Activated effector memory CD4-positive, alpha-beta T cell treated with anti-CD3 and anti-CD28 coated beads, Interleukin-2, amount 50 U/mL, for 16 hours (primary cell): ENCODE measurements around the gene RFC3.
"Not testable (repeated sequence)": the region's sequence is repeated elsewhere in the genome, so short reads cannot be mapped to it uniquely, and the experiment has no call there.

ENCODE experiments used
- DNase-seq: peaks from one replicate; pipeline ENCODE4 v3.0.0-alpha.2; 2020

Gene RFC3, protein sequence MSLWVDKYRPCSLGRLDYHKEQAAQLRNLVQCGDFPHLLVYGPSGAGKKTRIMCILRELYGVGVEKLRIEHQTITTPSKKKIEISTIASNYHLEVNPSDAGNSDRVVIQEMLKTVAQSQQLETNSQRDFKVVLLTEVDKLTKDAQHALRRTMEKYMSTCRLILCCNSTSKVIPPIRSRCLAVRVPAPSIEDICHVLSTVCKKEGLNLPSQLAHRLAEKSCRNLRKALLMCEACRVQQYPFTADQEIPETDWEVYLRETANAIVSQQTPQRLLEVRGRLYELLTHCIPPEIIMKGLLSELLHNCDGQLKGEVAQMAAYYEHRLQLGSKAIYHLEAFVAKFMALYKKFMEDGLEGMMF

DNA sequence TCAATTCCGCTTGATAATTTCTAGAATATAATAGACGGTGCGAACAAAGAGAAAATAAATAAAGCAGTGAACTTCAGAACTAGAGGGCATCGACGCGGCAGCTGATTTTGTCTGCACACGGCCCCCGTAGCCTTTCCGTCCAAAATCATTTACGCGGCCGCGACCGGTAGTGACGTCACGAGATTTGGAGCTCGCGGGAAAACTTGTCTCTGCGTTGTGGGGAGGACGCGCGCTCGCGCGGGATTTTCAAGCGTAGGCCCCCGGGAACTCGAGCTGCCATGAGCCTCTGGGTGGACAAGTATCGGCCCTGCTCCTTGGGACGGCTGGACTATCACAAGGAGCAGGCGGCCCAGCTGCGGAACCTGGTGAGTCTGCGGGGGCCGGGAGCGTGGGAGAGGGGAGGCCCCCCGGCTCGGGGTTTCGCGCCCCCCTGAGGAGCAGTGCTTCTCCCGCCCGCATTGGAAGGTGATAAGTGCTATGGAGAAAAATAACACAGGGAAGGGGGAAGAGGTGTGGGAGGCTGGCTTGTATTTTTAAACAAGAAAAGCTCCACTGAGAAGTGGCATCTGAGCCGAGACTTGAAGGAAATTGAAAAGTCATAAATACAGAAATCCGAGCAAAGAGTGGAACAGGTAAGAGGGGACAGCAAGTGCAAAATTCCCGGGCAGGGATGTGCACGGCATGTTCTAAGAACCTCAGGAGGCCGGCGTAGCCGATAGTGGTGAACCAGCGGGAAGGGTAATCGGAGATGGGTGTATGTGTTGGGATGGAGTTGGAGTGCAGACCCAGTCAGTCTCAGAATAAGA is at the start of gene RFC3:
Gene RFC3, plus strand, starts transcription at position 249 of the 806 bp plus-strand sequence. Its CDS starts 30 bp downstream, at position 279.
- peak; percentile 97 for DNase-seq

DNA sequence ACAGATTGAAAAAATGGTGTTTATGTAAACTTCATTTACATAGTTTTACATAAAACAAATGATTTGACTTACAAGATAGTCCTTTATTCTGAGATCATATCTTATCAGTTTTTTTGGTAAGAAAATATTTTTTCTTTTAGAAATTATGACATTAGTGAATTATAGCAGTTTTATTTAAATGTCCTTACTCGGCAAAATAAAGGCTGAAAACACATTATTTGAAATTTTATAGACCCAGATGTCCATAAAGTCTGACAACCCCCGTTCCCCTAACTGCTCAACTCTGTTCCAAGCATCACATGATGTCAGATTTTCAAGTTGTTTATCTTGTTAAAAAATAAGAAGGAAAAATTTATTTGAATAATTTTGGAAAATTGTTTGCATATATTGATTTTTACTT is 46.7 kb upstream of the RFC3 start:
- DNase-seq = no peak

DNA sequence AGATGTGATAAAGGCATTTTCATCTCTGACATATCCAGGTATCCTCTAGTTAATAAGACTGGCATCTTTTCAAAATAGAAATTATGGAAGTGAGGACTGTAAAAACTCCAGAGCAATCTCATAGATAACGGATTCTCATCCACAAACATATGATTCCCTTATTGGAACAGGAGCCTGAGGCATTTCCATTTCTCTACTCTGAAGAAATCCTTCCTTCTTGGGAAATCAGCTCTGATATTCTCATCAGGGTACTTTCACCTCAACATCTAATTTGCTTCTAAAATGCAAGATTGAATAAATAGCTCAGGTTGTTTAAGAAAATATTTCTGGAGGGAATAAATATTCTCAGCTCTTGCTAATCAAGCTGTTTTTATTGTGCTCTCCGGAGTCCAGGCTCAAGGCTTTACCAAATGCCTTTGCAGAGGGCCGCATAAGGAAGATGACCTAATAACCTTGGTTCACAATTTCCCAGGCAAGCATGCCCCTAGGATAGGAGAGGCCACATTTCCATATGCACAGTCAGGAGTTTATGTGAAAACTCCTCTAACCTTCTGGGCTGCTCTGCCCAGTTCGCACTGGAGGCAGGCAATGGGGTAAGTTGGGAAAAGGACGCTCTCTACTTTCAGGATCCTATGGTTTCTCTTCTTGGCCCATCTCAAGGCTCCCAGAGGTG is 44.0 kb upstream of the RFC3 start:
- DNase-seq = no peak

DNA sequence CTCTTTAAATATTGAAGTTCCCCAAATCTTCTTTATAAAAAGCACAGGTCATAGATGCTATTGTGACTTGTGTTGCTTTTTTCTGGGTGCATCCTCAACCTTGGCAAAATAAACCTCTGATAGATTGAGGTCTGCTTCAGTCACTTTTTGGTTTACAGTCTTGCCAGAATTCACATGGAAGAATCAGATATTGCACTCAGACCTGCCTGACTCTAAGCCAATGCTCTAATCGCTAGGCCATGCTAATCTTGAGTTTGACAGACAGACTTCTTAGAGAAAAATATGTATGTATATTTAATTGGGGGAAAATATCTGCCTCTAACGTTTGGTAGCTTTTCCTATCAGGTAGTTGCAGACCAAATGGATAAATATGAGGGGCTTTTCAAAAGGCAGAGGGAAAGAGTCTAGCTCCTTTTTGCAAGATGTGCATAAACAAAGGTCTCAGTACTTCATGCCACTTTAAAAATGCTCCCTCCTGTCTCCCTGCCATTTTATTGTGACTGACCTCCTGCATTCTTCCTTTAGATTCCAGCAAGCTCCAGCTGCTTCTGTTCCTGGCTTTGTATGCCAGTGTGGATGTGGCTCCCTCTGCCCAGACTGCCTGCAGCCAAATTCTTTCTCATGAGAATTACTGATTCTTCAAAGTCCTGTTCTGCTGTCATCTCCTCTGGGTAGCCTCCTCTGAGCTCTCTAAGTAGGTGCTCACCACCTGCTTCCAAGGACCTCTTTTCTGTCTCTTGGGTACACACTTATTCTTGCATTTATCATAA is 42.4 kb upstream of the RFC3 start:
- no peak for DNase-seq

DNA sequence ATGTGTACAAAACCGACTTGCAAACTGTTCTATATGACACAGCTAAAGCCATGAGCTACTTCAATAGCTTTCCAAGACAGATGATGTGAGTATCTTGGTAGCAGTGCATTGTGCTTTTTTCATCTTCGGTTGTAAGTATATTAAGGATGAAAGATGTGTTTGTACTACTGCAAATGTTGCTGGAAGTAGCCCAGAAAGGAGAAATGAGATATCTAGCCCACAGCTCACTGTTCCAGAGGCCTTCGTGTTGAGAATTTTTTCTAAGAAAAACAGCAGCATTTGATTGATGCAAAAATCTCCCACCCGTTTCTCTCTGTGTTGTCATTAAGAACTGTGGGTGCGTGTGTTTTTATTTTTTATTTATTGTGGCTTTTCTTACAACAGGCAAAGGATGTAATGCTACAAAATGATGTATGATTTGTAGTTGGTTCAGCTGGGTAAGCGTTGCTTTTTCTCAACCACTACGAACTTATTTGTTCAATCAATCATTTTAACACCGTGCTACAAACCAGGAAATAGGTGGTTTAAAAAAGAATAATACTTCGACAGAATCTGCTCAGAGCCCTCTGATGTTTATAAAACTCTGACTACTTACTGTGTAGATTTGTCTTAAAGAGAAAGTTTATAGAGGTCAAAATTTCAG is 41.6 kb upstream of the RFC3 start:
- DNase-seq = no peak

DNA sequence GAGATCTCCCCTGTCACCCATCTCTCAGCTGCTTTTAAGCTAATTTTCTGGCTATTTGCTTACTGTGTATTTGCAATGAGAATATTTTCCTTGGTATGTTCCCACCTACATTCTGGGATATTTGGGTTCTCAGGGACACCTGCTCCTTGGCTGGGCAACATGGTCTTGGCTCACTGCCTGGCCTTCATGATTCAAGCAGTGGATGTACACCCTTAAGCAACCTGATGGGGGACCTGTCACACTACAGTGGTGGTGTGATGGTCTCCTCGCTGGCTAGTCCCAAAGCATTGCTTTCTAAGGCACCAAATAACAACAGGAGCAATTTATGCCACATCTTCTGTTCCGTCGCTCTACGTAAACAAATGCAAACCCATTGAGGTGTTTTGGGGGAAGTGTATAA is 35.3 kb upstream of the RFC3 start:
- no peak for DNase-seq

DNA sequence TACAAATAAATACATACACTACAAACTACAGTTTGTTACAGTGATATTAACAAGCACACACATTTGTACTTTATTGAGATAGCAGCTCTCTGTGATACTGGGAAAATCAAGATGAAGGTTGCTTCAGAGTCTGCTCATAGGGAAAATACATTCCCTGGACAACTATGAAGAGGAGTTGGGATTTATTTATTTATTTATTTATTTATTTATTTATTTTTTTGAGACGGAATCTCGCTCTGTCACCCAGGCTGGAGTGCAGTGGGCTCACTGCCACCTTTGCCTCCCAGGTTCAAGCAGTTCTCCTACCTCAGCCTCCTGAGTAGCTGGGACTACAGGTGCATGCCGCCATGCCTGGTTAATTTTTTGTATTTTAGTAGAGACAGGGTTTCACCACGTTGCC is 34.7 kb upstream of the RFC3 start:
- not testable (repeated sequence) for DNase-seq

DNA sequence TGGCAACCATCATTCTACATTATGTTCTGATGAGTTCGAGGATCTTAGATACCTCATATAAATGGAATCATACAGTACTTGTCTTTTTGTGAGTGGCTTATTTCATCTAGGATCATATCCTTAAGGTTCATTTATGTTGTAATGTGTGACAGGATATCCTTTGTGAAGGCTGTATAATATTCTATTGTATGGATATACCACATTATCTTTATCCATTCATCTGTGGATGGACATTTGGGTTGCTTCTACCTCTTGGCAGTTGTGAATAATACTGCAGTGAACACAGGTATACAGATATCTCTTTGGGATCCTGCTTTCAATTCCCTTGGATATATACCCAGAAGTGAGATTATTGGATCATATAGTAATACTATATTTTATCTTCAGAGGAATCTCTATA is 33.2 kb upstream of the RFC3 start:
- DNase-seq = no peak

DNA sequence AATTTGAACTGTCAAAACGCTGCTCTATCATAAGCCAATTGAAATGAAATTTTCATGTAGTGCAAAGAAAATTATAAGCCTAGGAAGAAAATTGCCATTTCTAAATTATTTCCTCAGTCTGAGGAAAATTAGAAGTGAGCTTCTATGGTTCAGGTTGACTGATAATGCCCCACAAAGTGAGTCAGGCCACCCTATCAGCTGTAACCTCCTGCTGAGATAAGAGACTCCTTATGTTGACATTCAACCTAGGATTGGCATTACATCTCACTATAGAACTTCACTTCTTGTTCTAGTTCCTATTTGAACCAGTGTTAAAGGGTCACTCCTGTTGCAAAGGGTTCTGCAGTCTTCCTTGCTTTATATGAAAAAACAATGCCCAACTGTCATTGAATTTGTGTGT is 32.6 kb upstream of the RFC3 start:
- DNase-seq = no peak

DNA sequence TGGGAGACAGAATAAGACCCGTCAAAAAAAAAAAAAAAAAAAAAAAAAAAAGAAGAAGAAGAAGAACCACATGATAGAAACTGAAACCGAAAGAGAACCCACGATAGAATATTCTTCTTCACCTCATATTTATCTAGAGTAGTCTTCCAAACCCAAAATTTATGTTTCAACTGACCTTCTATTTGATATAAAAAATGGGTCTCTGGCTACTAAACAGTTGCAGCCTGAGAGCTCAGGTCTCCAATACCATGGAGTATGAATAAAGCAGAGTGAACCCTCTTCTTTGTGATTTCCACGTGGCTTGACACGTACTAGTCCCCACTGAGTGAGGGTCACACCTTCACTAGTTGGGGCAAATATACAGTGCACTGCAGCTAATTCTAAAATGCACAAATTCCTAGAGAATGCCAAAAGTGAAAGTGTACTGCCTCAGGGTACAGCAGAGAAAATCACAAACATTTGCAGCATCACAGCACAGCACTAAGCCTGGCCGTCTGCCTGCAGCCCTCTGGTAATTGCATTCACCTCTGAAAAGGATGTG is 30.8 kb upstream of the RFC3 start:
- DNase-seq = no peak

DNA sequence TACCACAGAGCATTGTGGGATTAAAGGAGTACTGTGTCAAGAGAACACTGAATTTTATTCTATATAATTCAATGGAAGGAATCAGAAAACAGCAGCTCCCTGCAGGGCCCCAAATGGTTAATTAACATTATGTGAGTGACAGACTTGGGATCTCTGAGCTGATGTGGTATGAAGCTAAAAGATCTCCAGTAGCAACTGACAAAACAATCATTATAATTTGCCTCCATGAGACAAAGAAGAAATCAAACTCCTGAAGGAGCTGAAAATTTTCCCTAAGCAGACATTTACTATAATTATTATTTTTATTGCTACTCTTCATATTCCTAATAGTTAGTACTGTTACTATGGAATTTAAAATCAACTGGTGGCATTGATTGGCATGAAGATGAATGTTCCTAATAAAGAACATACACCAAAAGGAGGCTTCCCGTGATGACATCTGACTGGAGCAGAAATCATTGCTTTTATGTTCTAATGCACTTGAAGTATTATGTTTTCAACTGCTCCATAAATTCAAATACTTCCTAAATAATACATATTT is 28.8 kb upstream of the RFC3 start:
- no peak for DNase-seq

DNA sequence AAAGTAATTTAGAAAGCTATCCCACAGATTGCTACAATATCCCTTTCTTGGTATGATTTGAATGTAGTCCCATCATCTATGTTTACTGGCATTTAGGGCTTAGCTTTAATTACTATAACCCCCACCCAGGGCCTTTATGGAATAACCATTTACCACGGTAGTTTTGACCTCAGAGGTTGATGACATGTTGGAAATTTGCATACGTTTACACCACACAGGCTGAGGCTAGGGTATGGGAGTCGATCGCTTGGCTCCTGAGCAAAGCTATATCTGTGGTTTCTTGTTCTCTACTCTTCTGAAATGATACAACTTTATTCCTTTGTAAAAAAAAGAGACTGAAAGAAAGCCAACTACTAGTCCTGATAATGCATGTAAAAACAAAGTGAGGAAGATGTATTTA is 28.2 kb upstream of the RFC3 start:
- no peak for DNase-seq

DNA sequence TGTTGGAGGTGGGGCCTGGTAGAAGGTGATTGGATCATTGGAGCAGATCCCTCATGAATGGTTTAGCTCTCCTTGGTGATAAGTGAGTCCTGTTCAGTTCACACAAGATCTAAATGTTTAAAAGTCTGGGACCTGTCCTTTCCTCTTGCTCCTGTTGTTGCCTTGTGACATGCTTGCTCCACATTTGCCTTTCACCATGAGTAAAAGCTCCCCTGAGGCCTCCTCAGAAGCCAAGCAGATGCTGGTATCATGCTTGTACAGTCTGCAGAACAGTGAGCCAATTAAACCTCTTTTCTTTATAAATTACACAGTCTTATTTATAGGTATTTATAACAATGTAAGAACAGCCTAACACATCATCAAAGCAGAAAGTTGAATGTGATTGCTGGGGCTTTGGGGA is 24.2 kb upstream of the RFC3 start:
- no peak for DNase-seq

DNA sequence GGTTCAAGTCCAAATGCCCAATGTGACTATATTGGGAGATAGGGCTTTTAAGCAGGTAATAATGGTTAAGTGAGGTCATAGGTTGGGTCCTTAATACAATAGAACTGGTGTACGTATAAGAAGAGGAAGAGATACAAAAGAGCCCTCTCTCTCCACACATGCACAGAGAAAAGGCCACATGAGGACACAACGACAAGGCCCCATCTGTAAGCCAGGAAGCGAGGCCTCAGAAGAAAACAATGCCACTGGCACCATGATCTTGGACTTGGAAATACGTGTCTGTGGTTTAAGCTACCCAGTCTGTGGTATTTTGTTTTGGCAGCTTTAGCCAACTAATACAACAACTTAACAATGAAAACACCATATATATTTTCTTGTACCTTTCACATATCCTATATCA is 23.4 kb upstream of the RFC3 start:
- DNase-seq = no peak

DNA sequence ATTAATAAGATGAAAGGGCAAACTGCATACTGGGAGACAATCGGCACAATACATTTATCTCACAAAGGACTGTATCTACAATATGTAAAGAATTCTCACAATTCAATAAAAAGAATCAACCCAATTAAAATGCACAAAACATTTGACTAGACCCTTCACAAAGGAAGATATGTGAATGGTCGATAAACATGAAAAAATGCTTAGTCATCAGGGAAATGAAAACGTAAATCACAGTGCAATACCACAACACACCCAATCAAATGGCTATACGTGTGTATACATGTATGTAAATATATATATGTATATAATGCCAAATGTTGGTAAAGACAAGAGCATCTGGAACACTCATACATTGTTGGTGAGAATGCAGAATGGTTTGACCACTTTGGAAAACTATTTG is 21.9 kb upstream of the RFC3 start:
- DNase-seq = no peak

DNA sequence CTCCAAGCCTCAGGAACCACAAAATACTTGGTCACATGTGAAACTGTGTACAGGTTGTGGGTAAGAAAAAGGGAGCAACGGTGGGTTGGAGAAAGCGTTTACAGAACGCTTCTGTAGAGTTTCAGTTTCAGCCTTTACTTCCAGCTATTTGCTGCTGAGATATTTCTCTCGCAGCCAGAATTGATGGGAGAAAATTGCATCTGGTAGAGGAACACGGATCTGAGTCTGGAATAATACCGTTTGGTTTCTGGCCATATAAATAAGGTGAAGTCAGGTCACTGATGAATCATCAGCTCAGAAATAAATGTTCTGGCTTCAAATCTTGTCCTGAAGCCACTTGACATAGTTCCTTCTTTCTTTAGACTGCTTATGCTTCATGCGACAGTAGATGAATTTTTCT is 20.3 kb upstream of the RFC3 start:
- DNase-seq = no peak

DNA sequence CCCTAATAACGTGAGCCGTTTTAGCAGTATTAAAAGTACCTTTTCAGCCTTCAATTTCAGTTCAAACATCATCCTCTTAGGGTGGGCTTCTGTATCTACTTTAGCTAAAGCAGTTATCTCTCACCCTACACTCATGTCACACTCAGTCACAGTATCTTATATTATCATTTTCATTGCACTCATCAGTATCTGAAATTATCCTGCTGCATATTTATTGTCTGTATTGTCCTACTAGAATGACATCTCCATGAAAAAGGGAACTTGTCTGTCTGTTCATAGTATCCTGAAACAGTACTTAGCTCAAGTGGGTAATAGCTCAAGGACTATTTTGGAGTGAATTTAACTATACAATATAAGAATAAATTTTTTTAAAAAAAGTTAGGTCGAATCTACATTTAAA is 19.9 kb upstream of the RFC3 start:
- no peak for DNase-seq

DNA sequence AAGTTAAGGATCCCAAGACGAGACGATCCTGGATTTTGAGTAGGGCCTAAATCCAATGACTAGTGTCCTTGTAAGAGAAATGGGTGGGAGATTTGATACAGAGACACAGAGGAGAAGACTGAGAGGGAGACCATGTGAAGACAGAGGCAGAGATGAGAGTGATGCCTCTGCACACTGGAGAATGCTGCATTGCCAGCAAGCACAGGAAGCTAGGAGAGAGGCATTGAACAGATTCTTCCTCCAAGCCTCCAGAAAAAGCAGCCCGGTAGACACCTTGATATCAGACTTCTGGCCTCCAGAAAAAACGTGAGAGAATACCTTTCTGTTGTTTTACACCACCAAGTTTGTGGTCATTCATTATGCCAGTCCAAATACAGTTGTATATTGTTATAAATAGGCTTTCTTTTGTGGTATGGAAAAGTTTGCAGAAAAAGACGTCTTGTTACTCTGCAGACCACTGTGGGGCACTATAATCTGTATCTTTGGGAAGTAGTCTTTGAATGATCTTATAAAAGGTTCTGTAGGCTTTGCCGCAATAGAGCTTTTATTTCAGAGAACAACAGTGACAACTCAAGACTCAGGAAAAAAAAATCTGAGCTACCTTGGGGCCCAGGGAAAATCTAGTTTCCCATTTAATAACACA is 17.9 kb upstream of the RFC3 start:
- DNase-seq = no peak

DNA sequence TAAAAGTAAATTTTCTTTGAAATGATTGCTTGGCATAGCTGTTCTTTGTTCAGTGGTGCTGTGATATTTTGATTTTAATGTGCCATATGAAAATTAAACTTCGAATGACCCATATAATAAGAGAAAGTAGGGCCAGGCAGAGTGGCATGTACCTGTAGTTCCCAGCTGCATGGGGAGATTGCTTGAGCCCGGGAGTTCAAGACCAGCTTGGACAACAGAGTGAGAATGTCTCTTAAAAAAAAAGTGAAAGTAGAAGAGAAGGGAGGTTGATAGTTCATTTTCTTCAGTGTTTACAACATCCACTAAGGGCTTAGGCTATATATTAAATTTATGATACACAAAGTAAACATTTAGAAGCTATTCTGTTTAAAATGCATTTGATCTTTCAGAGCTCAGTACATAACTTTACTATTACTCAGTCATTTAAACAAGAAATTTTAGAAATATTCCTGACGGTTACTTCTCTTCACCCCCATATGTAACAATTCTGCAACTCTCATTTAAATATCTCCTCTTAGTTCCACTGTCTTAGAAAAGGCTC is 17.2 kb upstream of the RFC3 start:
- no peak for DNase-seq

DNA sequence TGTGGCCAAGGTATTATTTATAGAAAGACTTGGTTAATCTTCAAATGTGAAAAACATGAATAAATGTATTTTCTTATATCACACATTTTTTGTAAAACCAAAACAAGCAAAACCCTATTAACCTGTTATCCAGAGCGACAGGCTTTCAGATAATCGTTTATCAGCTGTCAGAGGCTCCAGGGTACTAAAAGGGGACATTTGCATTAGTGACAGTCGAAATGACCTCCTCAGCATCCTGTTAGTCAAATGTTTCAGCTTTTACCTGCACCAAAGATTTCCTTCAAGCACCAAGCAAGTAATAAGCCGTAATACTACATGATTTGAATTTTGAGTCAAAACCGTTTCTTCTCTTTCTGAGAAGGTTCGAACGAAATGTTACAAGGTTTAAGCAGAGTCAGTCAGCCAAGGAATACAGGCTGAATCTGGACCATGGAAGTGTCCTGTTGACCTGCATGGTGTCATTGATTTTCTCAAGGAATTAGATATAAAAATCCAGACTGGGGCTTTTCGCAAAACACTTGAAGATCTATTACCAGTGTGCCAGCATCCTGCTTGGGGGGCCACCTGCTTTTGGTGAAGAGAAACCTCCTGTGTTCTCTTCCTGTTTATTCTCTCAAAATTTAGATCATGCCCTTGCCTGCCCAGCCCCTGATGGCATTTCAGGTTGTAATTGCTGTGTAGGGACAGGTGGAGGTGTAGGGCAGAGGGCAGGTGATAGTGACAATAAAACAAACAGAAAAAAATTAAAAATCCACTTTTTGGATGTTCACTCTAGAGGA is 11.3 kb upstream of the RFC3 start:
- DNase-seq = no peak
